ENCODE results near the gene RPS6KL1.
A peak's percentile ranks its signal among the peaks of the same experiment; 100 is the strongest.

RPS6KL1 gene

GRCh38 chr14:74946659-74947281 is 23.7 kb upstream of the RPS6KL1 start:
- H3K4me3 ChIP-seq (ENCODE audit: low read depth, low read length), result no peak overlapping the region
- no peak for TF ChIP-seq CTCF (IDR thresholded peaks at IDR 0.05; ENCODE audit: low read depth, low read length)

- TF ChIP-seq CTCF (IDR thresholded peaks at IDR 0.05; ENCODE audit: low read depth, low read length), result peak; percentile 94
- H3K4me3 ChIP-seq (ENCODE audit: low read depth, low read length), result no peak overlapping the region
Observed at GRCh38 chr14:74945852-74946658, 23.0 kb upstream of the RPS6KL1 start.

- TF ChIP-seq CTCF (IDR thresholded peaks at IDR 0.05; ENCODE audit: low read depth, low read length), result peak; percentile 61
- no peak overlapping the region for H3K4me3 ChIP-seq (ENCODE audit: low read depth, low read length)
Observed at GRCh38 chr14:74945261-74945851, 22.3 kb upstream of the RPS6KL1 start.

GRCh38 chr14:74942608-74943007 is 19.5 kb upstream of the RPS6KL1 start:
- no peak overlapping the region for H3K4me3 ChIP-seq (ENCODE audit: low read depth, low read length)
- no peak for TF ChIP-seq CTCF (IDR thresholded peaks at IDR 0.05; ENCODE audit: low read depth, low read length)

- no peak overlapping the region for H3K4me3 ChIP-seq (ENCODE audit: low read depth, low read length)
- TF ChIP-seq CTCF (IDR thresholded peaks at IDR 0.05; ENCODE audit: low read depth, low read length), result no peak
Observed at GRCh38 chr14:74942181-74942580, 19.1 kb upstream of the RPS6KL1 start.

- no peak overlapping the region for H3K4me3 ChIP-seq (ENCODE audit: low read depth, low read length)
- TF ChIP-seq CTCF (IDR thresholded peaks at IDR 0.05; ENCODE audit: low read depth, low read length), result no peak
Observed at GRCh38 chr14:74941676-74942097, 18.6 kb upstream of the RPS6KL1 start.
